ENCODE results near the gene CRADD.

DNA sequence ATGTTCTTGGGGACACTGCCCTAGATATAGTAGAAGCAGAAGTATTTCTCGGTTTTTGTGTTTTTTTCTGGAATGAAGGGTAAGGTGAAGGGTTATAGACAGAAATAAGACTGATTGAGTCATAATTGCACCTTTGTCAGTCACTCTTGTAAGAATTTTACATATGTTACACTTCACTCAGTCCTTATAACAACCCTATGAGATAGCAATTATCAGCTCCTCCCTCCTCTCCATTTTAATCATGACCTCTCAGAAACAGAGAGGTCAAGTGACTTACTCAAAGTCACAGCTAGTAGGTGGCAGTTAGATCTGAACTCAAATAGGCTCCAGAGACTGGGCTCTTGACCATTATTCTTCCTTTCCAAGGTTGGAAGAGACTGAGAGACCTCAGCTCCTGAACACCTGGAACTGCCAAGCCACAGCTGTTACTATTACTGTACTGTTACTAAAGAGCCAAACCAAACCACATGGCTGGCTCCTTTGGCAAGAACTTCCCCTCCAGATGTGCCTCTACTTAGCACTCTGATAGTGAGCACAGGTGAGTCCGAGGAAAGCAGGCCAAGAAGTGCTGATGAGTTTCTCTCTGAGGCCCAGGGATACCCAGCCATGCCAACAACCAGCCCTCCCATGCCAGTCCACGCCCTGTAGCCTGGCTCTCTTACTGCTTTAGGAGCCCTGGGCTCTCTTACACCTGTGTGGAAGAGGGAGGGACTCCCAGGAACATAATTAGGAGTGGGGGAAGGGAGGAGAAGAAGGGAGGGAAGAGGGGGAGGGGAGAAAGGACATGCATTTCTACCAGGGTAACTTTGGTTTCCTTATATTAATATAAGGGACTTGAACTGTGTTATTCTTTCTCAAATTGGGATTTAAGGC lies 121.3 kb downstream of the CRADD start:
- TF ChIP-seq, protein P1, sequence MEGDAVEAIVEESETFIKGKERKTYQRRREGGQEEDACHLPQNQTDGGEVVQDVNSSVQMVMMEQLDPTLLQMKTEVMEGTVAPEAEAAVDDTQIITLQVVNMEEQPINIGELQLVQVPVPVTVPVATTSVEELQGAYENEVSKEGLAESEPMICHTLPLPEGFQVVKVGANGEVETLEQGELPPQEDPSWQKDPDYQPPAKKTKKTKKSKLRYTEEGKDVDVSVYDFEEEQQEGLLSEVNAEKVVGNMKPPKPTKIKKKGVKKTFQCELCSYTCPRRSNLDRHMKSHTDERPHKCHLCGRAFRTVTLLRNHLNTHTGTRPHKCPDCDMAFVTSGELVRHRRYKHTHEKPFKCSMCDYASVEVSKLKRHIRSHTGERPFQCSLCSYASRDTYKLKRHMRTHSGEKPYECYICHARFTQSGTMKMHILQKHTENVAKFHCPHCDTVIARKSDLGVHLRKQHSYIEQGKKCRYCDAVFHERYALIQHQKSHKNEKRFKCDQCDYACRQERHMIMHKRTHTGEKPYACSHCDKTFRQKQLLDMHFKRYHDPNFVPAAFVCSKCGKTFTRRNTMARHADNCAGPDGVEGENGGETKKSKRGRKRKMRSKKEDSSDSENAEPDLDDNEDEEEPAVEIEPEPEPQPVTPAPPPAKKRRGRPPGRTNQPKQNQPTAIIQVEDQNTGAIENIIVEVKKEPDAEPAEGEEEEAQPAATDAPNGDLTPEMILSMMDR (IDR thresholded peaks at IDR 0.05) = no peak
- TF ChIP-seq EZH2 (IDR thresholded peaks at IDR 0.05) = no peak
